ENCODE data around the gene CRISPLD2. TPM values are rescaled to one million over a fixed set of nuclear protein-coding genes. Genes with fewer than 3 reads are reported as not detected.

The CRISPLD2 gene
- total RNA-seq, 1 experiment from 2014 or later: 6.5 TPM

- CTCF ChIA-PET: no interaction called here
- no peaks in the 10 kb centered on the region for H3K27me3 Mint-ChIP-seq (ENCODE audit: unreplicated experiment)
- H3K4me1 Mint-ChIP-seq (ENCODE audit: low read depth, unreplicated experiment): peaks cover 53% of the 10 kb centered on the region
- TSS peak; percentile 71 for BruUV-seq (replicated peaks)
- intact Hi-C loops (cut with micrococcal nuclease; ENCODE audit: unreplicated experiment): no loop called here
- no peaks in the 10 kb centered on the region for H3K9me3 Mint-ChIP-seq (ENCODE audit: low read depth, unreplicated experiment)
- peak; percentile 19 for DNase-seq
- H3K36me3 Mint-ChIP-seq (ENCODE audit: insufficient read depth, unreplicated experiment): peaks cover 18% of the 10 kb centered on the region
- TF ChIP-seq CTCF (IDR thresholded peaks at IDR 0.05; ENCODE audit: unreplicated experiment): no peak
- peak overlapping the region; percentile 80 for H3K27ac Mint-ChIP-seq (ENCODE audit: unreplicated experiment)
- H3K4me3 Mint-ChIP-seq (ENCODE audit: low read depth, unreplicated experiment): peak overlapping the region; percentile 63
Observed at GRCh38 chr16:84842516-84843148, 22.8 kb downstream of the CRISPLD2 start.

GRCh38 chr16:84843149-84844048 is 23.6 kb downstream of the CRISPLD2 start:
- Mint-ChIP-seq H3K9me3 (ENCODE audit: low read depth, unreplicated experiment) (no peaks in the 10 kb centered on the region), H3K4me1 (ENCODE audit: low read depth, unreplicated experiment) (peaks cover 45% of the 10 kb centered on the region), H3K36me3 (ENCODE audit: insufficient read depth, unreplicated experiment) (peaks cover 13% of the 10 kb centered on the region), H3K27me3 (ENCODE audit: unreplicated experiment) (no peaks in the 10 kb centered on the region), H3K27ac (ENCODE audit: unreplicated experiment) (no peak overlapping the region), H3K4me3 (ENCODE audit: low read depth, unreplicated experiment) (peak overlapping the region; percentile 63)
- intact Hi-C loops (cut with micrococcal nuclease; ENCODE audit: unreplicated experiment): no loop called here
- CTCF ChIA-PET: no interaction called here
- no peak for DNase-seq
- TF ChIP-seq CTCF (IDR thresholded peaks at IDR 0.05; ENCODE audit: unreplicated experiment): no peak
- no TSS peak for BruUV-seq (replicated peaks)

- Mint-ChIP-seq H3K36me3 (ENCODE audit: insufficient read depth, unreplicated experiment) (peaks cover 13% of the 10 kb centered on the region), H3K27me3 (ENCODE audit: unreplicated experiment) (no peaks in the 10 kb centered on the region), H3K4me1 (ENCODE audit: low read depth, unreplicated experiment) (peaks cover 39% of the 10 kb centered on the region), H3K4me3 (ENCODE audit: low read depth, unreplicated experiment) (no peak overlapping the region), H3K9me3 (ENCODE audit: low read depth, unreplicated experiment) (no peaks in the 10 kb centered on the region), H3K27ac (ENCODE audit: unreplicated experiment) (no peak overlapping the region)
- CTCF ChIA-PET: no interaction called here
- no peak for TF ChIP-seq CTCF (IDR thresholded peaks at IDR 0.05; ENCODE audit: unreplicated experiment)
- DNase-seq: no peak
- intact Hi-C loops (cut with micrococcal nuclease; ENCODE audit: unreplicated experiment): no loop called here
- BruUV-seq (replicated peaks): no TSS peak
Observed at GRCh38 chr16:84844049-84844350, 24.2 kb downstream of the CRISPLD2 start.

GRCh38 chr16:84844559-84845495 is 25.0 kb downstream of the CRISPLD2 start:
- TF ChIP-seq CTCF (IDR thresholded peaks at IDR 0.05; ENCODE audit: unreplicated experiment): no peak
- no TSS peak for BruUV-seq (replicated peaks)
- intact Hi-C loops (cut with micrococcal nuclease; ENCODE audit: unreplicated experiment): no loop called here
- Mint-ChIP-seq H3K9me3 (ENCODE audit: low read depth, unreplicated experiment) (no peaks in the 10 kb centered on the region), H3K4me1 (ENCODE audit: low read depth, unreplicated experiment) (peaks cover 31% of the 10 kb centered on the region), H3K27ac (ENCODE audit: unreplicated experiment) (no peak overlapping the region), H3K36me3 (ENCODE audit: insufficient read depth, unreplicated experiment) (peaks cover 8% of the 10 kb centered on the region), H3K4me3 (ENCODE audit: low read depth, unreplicated experiment) (no peak overlapping the region), H3K27me3 (ENCODE audit: unreplicated experiment) (no peaks in the 10 kb centered on the region)
- no peak for DNase-seq
- CTCF ChIA-PET: no interaction called here

All from Calu3 (cell line).